Glutamatergic neuron (in vitro differentiated cells): ENCODE measurements around the gene FOXF1. TPM values are rescaled to one million over a fixed set of nuclear protein-coding genes. Genes with fewer than 3 reads are reported as not detected.
A peak's percentile ranks its signal among the peaks of the same experiment; 100 is the strongest.

Source experiments
- DNase-seq: peaks from one replicate; pipeline ENCODE4 v3.0.0; 2022
- H3K27ac Mint-ChIP-seq: one replicate; pipeline ENCODE4 v1.8.0; 2020; ENCODE audit warnings: mild to moderate bottlenecking, mixed read lengths, inconsistent platforms; ENCODE audit not compliant: unreplicated experiment
- H3K27me3 Mint-ChIP-seq: one replicate; pipeline ENCODE4 v1.8.0; 2020; ENCODE audit warnings: mild to moderate bottlenecking, moderate library complexity, mixed read lengths, inconsistent platforms; ENCODE audit not compliant: unreplicated experiment
- H3K36me3 Mint-ChIP-seq: one replicate; pipeline ENCODE4 v1.8.0; 2020; ENCODE audit warnings: mild to moderate bottlenecking, mixed read lengths, inconsistent platforms; ENCODE audit not compliant: unreplicated experiment
- H3K4me1 Mint-ChIP-seq: one replicate; pipeline ENCODE4 v1.8.0; 2020; ENCODE audit warnings: mild to moderate bottlenecking, low read depth, mixed read lengths, inconsistent platforms; ENCODE audit not compliant: unreplicated experiment
- H3K4me3 Mint-ChIP-seq: one replicate; pipeline ENCODE4 v1.8.0; 2020; ENCODE audit warnings: mild to moderate bottlenecking, mixed read lengths, inconsistent platforms; ENCODE audit not compliant: unreplicated experiment
- H3K9me3 Mint-ChIP-seq: one replicate; pipeline ENCODE4 v1.8.0; 2020; ENCODE audit warnings: mild to moderate bottlenecking, moderate library complexity, mixed read lengths, inconsistent platforms; ENCODE audit not compliant: unreplicated experiment
- CTCF ChIP-seq: fragments of 200-600 bp; sonication (generic); IDR thresholded peaks from one replicate; pipeline ENCODE4 v1.5.0; 2021; ENCODE audit not compliant: partially characterized antibody, unreplicated experiment
- total RNA-seq: library from RNA; stranded (reverse); fragmentation: NEBNext Ultra II Directional; extraction: Animal tissue kit (Norgen Biotek cat#: 25700); gene quantifications from one replicate; pipeline ENCODE4 v1.2.1, GENCODE V29; 2021; ENCODE audit not compliant: unreplicated experiment

The FOXF1 gene
- total RNA-seq, 1 donor from 2014 or later: not detected

GRCh38 chr16:86519649-86520316 is 9.5 kb downstream of the FOXF1 start:
- Mint-ChIP-seq H3K27me3 (peaks cover 20% of the 10 kb centered on the region), H3K4me1 (peaks cover 8% of the 10 kb centered on the region), H3K36me3 (no peaks in the 10 kb centered on the region), H3K9me3 (peaks cover 4% of the 10 kb centered on the region), H3K27ac (no peak overlapping the region), H3K4me3 (no peak overlapping the region)
- peak; percentile 91 for TF ChIP-seq CTCF
- peak; percentile 80 for DNase-seq

GRCh38 chr16:86520317-86521210 is 10.2 kb downstream of the FOXF1 start:
- no peak overlapping the region for H3K4me3 Mint-ChIP-seq
- no peaks in the 10 kb centered on the region for H3K9me3 Mint-ChIP-seq
- no peaks in the 10 kb centered on the region for H3K36me3 Mint-ChIP-seq
- H3K27me3 Mint-ChIP-seq: peaks cover 18% of the 10 kb centered on the region
- no peak overlapping the region for H3K27ac Mint-ChIP-seq
- DNase-seq: no peak
- TF ChIP-seq CTCF: peak; percentile 2
- H3K4me1 Mint-ChIP-seq: peaks cover 6% of the 10 kb centered on the region

- Mint-ChIP-seq H3K9me3 (no peaks in the 10 kb centered on the region), H3K27me3 (peaks cover 20% of the 10 kb centered on the region), H3K27ac (no peak overlapping the region), H3K4me3 (no peak overlapping the region), H3K4me1 (peaks cover 3% of the 10 kb centered on the region), H3K36me3 (no peaks in the 10 kb centered on the region)
- peak; percentile 21 for DNase-seq
- no peak for TF ChIP-seq CTCF
Observed at GRCh38 chr16:86521236-86522197, 11.2 kb downstream of the FOXF1 start.

GRCh38 chr16:86522634-86523033 is 12.3 kb downstream of the FOXF1 start:
- Mint-ChIP-seq H3K27me3 (peaks cover 14% of the 10 kb centered on the region), H3K4me3 (no peak overlapping the region), H3K36me3 (peaks cover 3% of the 10 kb centered on the region), H3K9me3 (peaks cover 4% of the 10 kb centered on the region), H3K4me1 (no peaks in the 10 kb centered on the region), H3K27ac (no peak overlapping the region)
- no peak for TF ChIP-seq CTCF
- DNase-seq: no peak
